ENCODE results near the gene P3H2.
"Not testable (repeated sequence)": the region's sequence is repeated elsewhere in the genome, so short reads cannot be mapped to it uniquely, and the experiment has no call there.

Gene P3H2

GRCh38 chr3:189982321-189982945 lies 138.3 kb downstream of the P3H2 start:
- peak; percentile 19 for DNase-seq (ENCODE audit: low read depth)

DNA sequence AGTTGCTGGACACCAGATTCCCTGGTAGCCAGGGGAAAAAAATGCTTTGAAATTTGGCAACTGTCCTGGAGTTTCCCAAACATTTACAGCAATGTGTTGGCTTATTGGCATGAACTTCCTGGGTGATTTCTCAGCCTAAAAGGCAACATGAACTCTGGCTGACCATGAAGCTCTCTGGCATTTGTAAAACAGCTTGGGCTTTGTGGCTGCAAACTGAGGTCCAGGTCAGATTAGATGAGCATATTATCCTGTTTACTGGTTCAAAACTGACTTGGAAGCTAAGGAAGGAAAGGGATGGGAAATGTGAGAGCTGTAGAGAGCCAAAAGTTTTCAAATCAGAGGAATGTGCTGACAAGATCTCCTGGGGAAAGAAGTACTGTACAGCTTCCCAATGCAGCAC lies 139.0 kb downstream of the P3H2 start:
- DNase-seq (ENCODE audit: low read depth) = peak; percentile 87

GRCh38 chr3:189978753-189979152 lies 141.9 kb downstream of the P3H2 start:
- DNase-seq (ENCODE audit: low read depth) = no peak

- no peak for DNase-seq (ENCODE audit: low read depth)
Measured at GRCh38 chr3:189977174-189977573, 143.5 kb downstream of the P3H2 start.

DNA sequence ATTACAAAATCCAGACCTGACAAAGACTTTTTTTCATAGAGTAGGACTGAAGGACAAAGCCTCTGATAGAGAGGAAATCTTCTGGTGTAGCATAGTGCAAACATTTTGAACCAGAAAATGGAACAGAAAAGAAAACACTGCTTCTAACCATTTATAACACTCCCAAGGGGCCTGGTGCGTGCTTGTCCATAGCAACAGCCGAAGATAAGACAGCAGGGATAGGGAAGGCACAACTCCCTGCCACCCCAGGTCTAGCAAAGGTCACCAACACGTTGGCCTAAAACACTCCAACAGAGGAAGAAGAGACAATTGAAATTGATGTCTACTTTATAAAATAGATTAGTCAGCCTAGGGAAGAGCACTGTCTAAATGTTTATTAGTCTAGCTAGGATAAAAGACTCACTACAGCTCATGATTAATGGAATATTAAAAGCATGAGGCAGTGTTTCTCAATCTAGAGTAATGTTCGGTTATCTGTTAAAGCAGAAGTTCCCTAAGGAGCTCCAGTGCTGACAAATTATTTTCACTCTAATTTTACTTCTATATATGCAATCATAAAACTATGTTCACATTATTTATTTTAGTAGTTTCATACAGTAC lies 145.2 kb downstream of the P3H2 start:
- no peak for DNase-seq (ENCODE audit: low read depth)

GRCh38 chr3:189974359-189974758 lies 146.3 kb downstream of the P3H2 start:
- no peak for DNase-seq (ENCODE audit: low read depth)

GRCh38 chr3:189967254-189967865 lies 153.3 kb downstream of the P3H2 start:
- peak; percentile 78 for DNase-seq (ENCODE audit: low read depth)

DNA sequence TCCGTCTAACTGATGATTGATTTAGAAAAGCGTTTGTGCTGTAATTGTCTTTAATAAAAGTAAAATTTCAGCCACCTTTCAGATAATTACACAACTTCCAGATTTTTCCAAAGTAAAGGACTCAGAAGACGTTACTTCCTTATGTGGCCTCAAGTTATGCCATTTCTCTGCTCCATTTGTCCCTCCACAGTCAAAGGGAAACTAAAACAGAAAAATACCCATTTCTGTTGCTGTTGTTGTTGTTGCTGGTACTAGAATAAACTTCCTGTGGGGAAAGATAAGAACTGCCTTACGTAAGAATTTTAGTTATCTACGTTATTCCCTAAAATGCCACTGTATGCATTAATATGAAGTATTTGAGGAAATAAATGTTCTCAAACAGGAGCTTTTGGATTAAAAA lies 153.9 kb downstream of the P3H2 start:
- DNase-seq (ENCODE audit: low read depth) = no peak

DNA sequence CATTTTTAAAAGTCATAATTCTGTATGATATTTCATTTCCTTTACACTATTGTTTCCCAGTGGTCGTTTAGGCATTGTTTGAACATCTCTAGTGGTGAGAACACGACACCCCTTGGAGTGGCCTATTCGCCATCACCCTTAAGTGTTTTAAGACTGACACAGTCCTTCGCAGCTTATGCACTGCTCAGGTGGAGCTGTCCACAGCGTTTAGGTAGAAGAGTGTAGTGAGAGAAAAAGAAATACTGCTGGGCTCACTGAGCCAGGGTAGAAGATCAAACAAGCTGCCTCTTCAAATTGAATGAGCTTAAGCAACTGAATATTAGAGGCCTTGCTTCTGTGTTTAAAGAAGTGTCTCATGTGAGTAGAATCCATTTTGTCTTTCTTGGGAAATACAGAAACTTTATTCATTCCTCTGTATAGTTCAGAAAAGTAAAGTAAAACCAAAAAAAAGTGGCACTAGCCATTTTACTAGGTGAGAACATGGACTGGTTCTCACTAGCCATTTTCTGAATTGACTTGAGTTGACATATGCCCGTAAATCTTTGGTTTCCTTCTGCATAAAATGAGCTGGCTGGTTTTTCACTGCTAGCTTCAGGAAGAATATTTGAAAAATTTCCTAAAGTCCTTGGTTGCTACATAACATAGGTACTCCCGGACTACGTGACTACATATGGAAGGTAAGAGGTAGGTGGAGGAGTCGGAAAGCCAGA lies 155.9 kb downstream of the P3H2 start:
- no peak for DNase-seq (ENCODE audit: low read depth)

DNA sequence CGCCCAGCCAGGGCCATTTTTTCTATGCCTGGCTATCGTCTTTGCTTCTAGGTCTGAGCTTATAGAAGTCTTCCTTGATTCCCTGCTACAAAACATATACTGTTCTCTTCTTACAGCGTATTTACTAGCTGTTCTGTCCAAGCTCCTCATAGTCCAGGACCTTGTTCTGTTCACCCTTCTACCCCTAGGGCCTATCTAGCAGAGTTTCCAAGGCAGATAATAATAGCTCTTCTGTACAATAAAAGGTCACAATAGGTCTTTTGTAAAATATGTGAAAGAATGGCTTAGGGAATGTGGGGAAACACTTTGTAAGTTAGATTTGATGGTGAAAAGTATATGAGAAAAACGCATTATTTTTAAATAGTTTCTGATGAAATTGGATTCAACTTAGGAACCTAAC lies 158.2 kb downstream of the P3H2 start:
- DNase-seq (ENCODE audit: low read depth) = no peak

DNA sequence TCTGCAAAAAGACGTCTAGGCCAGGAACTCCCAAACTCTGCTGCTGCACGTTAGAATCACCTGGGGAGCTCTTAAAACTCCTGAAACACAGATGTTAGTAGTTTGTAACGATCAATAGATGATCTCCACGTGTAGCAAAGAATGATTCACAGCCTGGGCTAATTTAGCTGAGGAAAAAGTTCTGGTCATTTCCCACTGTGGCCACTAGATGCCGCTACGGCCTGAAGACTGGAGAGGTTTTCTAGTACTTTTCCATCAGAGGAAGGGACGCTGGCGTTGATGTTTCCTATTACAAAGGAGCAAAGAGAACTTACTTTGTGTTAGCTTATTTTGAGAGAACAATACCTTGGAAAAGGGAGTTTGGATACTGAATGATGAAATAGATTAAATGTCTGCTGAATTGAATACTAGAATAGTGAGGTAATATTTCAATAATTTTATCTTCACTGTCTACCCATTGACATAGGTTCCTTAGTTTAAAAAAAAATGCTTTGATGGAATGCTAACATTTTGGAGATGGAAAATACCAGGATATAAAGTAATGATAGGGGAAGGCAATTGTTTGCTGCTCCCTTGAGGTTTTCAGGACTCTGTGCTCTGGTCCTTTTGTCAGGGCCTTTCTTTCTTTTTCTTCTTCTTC lies 159.1 kb downstream of the P3H2 start:
- DNase-seq (ENCODE audit: low read depth) = peak; percentile 87

DNA sequence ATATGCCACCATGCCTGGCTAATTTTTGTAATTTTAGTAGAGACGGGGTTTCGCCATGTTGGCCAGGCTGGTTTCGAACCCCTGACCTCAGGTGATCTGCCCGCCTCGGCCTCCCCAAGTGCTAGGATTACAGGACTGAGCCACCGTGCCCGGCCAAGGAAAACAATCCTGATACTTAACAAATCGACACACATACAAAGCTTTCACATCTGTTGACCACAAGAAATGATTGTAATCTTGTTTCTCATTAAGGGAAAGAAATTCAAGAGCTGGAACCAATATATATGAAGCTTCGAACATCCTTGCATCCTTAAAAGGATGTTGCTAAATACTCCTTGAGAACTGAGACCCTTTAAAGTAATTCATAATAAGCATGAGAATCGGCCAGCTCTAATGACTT lies 159.6 kb downstream of the P3H2 start:
- not testable (repeated sequence) for DNase-seq (ENCODE audit: low read depth)

GRCh38 chr3:189954733-189955665 lies 165.7 kb downstream of the P3H2 start:
- DNase-seq (ENCODE audit: low read depth) = no peak

DNA sequence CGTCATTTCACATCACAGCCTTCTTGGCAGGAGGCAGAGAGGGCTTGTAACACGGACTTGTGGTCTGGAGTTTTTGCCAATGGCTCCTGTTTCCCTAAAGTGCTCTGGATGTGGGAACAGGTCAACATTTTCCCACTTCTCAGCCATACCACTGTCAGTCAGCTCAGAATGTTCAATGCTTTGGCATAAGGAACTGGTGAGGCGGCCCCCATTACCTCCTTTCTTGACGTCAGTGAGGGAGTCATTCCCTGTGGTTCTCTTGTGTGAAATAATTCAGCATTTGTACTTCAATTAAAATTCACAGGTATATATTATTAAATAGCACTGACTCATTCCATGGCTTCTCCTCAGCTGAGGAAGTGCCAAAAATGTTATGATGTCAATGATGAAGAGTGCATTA lies 167.1 kb downstream of the P3H2 start:
- no peak for DNase-seq (ENCODE audit: low read depth)

- no peak for DNase-seq (ENCODE audit: low read depth)
Measured at GRCh38 chr3:189952272-189952671, 168.4 kb downstream of the P3H2 start.

DNA sequence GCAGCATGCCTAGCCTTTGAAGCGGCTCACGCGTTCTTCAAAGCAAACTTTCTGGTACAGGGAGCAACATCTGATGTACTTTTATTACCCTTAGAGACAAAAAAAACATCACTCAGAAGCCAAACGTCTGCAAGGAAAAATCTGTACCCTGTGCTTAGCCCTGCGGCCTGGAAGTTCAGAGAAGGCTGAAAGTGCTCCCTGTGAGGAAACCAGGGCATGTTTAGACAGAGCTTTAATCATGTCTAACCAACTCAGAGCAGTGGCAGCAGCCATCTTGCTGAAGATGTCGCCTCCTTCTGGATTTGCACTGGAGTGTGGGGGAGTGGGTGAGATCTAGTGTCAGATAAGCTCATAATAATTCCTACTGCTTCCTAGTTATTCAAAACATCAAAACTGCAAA lies 170.4 kb downstream of the P3H2 start:
- no peak for DNase-seq (ENCODE audit: low read depth)

- no peak for DNase-seq (ENCODE audit: low read depth)
Measured at GRCh38 chr3:189949580-189949979, 171.1 kb downstream of the P3H2 start.

GRCh38 chr3:189948724-189949045 lies 172.0 kb downstream of the P3H2 start:
- DNase-seq (ENCODE audit: low read depth) = no peak

GRCh38 chr3:189947948-189948723 lies 172.6 kb downstream of the P3H2 start:
- peak; percentile 61 for DNase-seq (ENCODE audit: low read depth)

GRCh38 chr3:189947068-189947467 lies 173.6 kb downstream of the P3H2 start:
- no peak for DNase-seq (ENCODE audit: low read depth)
